Activated naive CD4-positive, alpha-beta T cell treated with Interleukin-2 at 50 U/mL for 16 hours (primary cell): ENCODE measurements around the gene KIAA0513.

Experiments used
- DNase-seq: peaks from one replicate; pipeline ENCODE4 v3.0.0-alpha.2; 2020

KIAA0513 gene

GRCh38 chr16:85092309-85092708 is 64.7 kb downstream of the KIAA0513 start:
- DNase-seq = no peak

DNA sequence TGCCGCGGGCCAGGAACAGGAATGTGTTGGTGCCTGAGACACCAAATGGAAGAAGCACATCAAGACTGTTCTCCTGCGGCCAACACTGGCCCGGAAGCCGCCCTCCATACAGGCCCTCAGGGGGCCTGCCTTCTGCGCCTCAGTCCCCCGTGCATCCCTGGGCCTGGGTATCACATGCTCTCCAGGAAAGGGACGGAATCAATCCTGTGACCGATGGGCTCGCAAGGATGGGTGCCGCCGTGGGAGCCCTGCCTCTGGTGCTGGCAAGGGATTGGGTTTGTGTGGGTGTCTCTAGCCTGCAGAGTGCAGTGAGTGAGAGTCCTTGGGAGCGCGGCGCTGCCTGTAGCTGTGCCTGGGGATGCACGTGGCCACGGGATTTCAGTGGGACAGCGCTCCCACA is 65.3 kb downstream of the KIAA0513 start:
- no peak for DNase-seq

GRCh38 chr16:85093705-85094104 is 66.1 kb downstream of the KIAA0513 start:
- DNase-seq = no peak

DNA sequence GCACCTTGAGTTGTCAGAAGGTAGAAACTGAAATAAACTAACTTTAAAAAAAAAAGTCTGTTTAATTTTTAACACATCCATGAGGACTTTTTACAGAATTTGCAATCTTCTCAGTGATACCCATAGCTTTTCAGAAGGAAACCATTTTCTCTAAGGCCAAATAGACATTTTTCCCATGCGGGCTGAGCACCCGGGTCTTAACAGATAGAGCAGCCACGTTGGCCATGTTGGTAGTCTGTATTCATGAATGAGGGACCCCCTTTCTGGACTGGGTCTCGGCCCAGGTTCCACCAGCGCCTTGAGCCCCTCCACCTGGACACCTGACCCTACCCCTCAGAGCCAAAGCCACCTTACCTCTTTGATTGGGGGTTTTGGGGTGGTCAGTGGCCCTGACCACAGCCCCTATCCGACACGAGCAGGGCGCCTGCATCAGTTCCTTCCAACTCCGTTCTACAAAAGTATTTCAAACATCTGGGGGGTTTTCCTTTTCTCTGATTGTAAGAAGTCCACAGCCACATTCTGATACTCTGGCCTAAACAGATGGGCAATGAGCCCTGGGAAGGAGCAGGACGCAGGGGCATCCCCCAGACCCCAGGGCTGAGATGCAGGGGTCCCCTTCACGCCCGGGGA is 66.7 kb downstream of the KIAA0513 start:
- no peak for DNase-seq

DNA sequence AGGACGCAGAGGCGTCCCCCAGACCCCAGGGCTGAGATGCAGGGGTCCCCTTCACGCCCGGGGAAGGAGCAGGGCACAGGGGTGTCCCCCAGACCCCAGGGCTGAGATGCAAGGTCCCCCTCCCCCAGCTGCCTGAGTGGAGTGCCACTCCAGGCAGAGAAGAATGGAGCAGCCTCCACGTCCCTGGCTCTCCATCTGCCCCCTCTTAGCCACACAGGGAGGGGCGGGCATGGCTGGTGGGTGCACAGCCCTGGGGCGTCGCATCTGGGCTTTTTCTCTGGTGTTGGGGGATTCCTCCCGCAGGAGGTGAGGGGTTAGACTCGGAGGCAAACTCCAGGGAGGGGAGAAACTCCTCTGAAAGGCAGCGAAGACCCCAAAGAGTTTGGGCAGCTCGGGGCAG is 67.2 kb downstream of the KIAA0513 start:
- no peak for DNase-seq

DNA sequence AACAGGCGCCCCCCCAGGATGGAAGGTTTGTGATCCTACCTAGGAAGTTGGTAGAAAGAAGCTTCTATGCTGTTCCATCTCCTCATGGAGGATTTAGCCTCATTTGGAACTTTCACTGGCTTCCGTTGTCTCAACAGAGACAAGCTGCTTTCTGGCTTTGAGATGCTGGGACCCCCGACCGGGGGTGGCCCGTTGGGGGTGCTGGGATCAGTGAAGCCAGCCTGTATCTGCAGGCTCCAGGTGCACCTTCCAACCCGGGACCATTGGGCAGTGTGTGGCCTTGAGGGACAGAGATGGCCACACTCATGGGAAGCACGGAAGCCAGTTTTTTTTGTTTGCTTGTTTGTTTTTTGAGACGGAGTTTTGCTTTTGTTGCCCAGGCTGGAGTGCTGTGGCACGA is 69.3 kb downstream of the KIAA0513 start:
- DNase-seq = no peak

- no peak for DNase-seq
Observed at GRCh38 chr16:85098565-85098964, 71.0 kb downstream of the KIAA0513 start.

DNA sequence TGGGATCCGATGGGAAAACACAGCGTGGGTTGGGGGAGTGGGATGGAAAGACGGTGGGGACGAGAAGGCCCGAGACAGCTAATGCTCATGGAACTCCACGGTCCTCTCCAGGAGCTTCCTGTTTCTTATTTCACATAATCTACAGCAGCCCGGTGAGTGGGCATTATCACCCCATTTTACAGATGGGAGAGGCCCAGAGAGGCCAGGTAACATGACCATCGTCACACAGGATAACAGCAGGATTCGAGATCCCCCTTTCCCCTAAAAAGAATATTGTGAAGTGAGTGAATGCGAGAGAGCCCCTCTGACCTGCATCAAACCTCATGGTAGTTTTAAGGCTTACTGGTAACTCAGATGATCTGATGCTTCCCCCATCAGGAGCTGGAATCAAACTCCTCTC is 72.7 kb downstream of the KIAA0513 start:
- no peak for DNase-seq

DNA sequence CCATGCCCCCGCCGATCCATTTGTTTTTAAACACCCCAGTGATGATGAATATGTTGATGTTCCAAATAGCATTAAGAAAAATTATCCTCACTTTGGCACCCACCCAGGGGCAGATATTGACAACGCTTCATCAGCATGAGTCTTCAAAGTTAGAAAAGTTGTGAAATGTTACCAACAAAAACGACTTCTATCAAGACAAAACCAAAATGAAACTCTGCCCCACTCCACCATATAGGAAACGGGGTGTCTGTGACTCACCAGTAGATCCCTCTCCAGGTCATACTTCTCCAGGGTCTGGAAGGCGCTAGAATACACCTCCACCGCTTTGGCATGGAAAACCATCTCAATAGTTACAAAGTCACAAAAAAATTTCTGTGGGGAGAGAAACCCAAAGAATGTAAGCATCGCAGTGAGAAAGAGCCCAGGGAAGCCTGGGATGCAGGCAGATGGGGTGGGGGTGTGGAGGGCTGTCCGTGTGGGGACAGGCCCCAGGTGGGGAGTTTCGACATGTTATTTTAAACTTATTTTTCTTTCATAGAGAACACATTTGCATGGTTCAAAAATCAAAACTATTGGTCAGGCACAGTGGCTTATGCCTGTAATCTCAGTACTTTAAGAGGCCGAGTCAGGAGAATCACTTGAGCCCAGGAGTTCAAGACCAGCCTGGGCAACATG is 74.5 kb downstream of the KIAA0513 start:
- no peak for DNase-seq

- no peak for DNase-seq
Observed at GRCh38 chr16:85103114-85104079, 75.8 kb downstream of the KIAA0513 start.

DNA sequence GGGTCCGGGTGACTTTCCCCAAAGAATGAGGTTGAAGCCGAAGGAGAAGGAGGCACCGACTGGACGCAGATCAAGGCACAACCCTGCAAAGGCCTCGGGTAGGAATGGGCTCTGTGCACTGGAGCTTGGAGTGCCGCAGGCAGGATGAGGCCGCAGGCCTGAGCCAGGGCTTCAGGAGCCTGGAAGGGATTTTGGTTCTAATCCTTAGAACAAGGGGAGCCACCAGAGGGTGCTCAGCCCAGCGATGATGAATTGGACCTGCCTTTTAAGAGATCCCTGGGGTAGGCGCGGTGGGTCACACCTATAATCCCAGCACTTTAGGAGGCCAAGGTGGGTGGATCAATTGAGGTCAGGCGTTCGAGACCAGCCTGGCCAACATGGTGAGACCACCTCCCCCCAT is 76.6 kb downstream of the KIAA0513 start:
- DNase-seq = no peak

DNA sequence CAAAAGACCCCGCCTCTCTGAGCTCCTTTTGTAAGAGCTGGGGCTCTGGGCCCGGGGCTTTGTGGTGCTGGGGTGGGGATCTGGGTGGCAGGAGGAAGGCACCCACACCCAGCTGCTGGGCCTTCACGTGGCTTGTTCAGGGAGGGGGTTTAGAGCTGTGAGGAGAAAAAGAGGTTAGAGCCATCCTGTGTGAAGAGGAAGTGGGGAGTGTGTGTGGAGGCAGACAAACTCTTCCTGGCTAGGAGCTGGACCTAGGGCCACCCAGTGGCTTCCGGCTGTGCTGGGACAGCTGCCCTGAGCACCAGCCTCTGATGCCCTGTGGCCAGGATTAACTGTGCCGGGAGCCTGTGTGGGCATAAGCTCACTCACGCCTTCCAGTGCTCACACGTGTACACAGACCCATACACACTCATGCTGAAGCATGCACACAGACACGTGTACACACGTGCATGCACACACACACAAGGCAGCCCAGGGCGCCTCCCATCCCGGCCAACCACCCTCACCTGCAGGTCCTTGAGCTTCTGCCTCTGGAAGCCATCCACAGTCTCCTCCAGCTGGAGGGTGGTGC is 77.3 kb downstream of the KIAA0513 start:
- peak; percentile 10 for DNase-seq

DNA sequence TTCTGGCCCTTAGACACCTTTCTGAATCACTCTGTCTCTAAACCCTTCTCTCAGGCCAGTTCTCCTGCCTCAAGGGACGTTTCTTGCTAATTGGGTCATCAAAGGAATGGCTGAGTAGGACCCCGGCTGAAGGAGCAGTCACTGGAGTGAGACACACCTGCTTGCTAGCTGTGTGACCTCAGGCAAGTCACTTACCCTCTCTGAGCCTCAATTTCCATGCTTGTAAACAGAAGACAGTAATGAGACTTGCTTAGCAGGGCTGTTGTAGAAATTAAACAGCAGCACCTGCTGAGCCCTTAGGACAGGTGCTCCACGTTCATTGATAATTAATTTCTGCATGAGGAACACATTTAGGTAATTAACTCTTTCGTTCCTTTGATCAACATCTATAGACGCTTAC is 77.9 kb downstream of the KIAA0513 start:
- no peak for DNase-seq

- no peak for DNase-seq
Observed at GRCh38 chr16:85107083-85107482, 79.5 kb downstream of the KIAA0513 start.

- no peak for DNase-seq
Observed at GRCh38 chr16:85107532-85107931, 79.9 kb downstream of the KIAA0513 start.

DNA sequence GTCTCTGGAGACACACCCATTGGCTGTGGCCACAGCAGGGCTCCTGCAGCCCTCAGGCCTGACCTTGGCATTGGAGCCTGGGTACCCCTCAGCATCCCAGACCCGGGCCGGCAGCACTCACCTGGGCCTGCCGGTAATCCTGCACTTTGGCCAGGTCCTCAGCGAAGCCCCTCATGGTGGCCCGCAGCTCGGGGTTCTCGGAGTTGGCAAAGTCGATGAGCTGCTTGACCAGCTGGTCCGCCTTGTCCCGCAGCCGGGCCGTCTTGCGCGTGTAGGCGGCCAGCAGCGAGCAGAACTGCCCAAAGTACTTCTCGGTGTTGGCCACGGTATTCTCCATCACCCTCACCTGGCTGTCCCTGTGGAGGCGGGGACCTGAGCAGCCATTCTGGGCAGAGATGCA is 82.5 kb downstream of the KIAA0513 start:
- DNase-seq = no peak

- DNase-seq = no peak
Observed at GRCh38 chr16:85111184-85111583, 83.6 kb downstream of the KIAA0513 start.

- no peak for DNase-seq
Observed at GRCh38 chr16:85112364-85112763, 84.8 kb downstream of the KIAA0513 start, which contains the start of gene CIBAR2. Gene CIBAR2, minus strand, starts transcription at chr16:85112472. Its CDS starts 120 bp downstream, at chr16:85112352.

DNA sequence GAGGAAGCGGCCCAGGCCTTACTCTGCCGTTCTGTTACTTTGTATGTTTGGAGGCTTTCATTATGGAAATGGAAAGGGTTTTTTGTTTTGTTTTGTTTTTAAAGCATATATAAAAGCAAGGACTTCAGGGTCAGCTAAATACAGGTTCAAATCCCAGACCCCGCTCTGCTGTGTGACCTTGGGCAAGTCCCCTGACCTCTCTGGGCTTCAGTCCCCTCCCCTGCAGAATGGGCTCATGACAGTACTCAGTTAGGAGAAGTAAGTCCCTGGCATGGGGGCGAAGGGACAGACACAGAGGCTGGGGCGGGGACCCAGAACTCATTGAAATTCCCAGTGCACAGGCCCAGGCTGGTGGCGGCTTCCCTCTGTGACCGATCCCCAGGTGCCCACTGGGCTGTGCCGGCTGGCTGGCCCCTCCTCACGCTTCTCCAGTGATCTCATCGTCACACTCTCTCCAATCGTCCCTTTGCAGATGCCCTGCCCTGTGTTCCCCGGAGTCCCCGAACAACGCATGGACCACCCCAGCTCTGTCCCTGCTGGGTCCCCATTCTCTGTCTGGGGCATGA is 85.7 kb downstream of the KIAA0513 start:
- no peak for DNase-seq

GRCh38 chr16:85113913-85114312 is 86.3 kb downstream of the KIAA0513 start:
- DNase-seq = no peak

DNA sequence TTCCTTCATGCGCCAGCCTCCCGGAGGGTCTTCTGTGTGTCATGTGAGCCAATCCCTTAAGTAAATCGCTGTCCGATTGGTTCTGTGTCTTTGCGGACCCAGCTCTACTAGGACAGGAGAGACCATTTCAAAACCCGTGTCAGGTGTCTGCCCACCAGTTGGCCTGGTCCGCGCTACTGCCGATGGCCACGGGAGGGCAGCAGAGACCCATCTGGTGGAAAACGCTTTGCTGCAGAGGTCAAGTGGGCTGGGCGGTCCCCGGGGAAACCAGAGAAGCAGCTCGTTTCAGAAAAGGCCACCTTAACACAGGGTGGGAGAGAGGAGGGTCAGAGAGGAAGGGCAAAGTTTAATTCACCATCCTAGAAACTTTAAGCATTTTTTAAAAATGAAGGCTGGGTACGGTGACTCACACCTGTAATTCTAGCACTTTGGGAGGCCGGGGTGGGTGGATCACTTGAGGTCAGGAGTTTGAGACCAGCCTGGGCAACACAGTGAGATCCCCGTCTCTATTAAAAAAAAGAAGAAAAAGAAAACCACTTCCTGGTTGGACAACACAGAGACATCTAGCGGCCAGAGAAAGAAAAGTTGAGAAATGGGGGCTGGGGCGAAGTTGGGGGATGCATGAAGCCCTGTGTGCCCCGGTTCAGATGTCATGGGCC is 87.4 kb downstream of the KIAA0513 start:
- DNase-seq = peak; percentile 86

- no peak for DNase-seq
Observed at GRCh38 chr16:85117418-85117817, 89.8 kb downstream of the KIAA0513 start.

DNA sequence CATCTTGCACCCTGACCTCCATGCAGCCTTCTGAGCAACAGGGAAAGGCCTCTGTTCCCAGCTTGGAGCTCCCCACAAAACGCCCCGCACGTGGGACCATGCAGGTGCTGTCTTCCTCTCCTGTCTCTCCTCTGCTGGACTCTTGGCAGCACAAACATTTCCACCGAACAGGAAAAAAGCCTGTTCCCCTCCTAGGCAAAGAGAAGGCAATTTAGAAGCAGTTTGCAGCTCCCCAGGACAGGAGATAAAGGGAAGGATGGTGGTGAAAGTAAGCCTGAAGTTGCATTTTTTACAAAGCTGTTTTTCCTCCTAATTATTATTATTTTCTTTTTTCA is 92.4 kb downstream of the KIAA0513 start:
- no peak for DNase-seq
